H9 (cell line): ENCODE measurements around the gene KIRREL3. TPM values are rescaled to one million over a fixed set of nuclear protein-coding genes. Genes with fewer than 3 reads are reported as not detected.

Source experiments
- DNase-seq: peaks from one replicate; pipeline ENCODE4 v3.0.0-alpha.2; 2017
- H2AFZ ChIP-seq: one replicate; pipeline ENCODE4 v1.6.1; 2013; ENCODE audit warnings: mild to moderate bottlenecking, low read length, control low read depth, moderate library complexity
- H2AK5ac ChIP-seq: 2 replicates; pipeline ENCODE4 v1.6.1; 2013; ENCODE audit warnings: low read length, control low read depth, mixed read lengths; ENCODE audit not compliant: insufficient read length
- H2BK120ac ChIP-seq: one replicate; pipeline ENCODE4 v1.6.1; 2013; ENCODE audit warnings: low read depth, mild to moderate bottlenecking, low read length, control low read depth, inconsistent platforms; ENCODE audit not compliant: poor library complexity, severe bottlenecking
- H2BK12ac ChIP-seq: 2 replicates; pipeline ENCODE4 v1.6.1; 2013; ENCODE audit warnings: low read length, control low read depth, mixed read lengths, low read depth; ENCODE audit not compliant: insufficient read length
- H2BK15ac ChIP-seq: 2 replicates; pipeline ENCODE4 v1.6.1; 2013; ENCODE audit warnings: low read depth, low read length, control low read depth
- H2BK20ac ChIP-seq: one replicate; pipeline ENCODE4 v1.6.1; 2013; ENCODE audit warnings: low read depth, mild to moderate bottlenecking, low read length, control low read depth, inconsistent platforms; ENCODE audit not compliant: poor library complexity, severe bottlenecking
- H2BK5ac ChIP-seq: 2 replicates; pipeline ENCODE4 v1.6.1; 2013; ENCODE audit warnings: low read length, control low read depth, mixed read lengths; ENCODE audit not compliant: insufficient read length
- H3K14ac ChIP-seq: 2 replicates; pipeline ENCODE4 v1.6.1; 2013; ENCODE audit warnings: low read length, control low read depth; ENCODE audit not compliant: insufficient read depth
- H3K18ac ChIP-seq: 2 replicates; pipeline ENCODE4 v1.6.1; 2013; ENCODE audit warnings: low read depth, mild to moderate bottlenecking, mixed read lengths, low read length, control low read depth; ENCODE audit not compliant: insufficient read length
- H3K23ac ChIP-seq: 2 replicates; pipeline ENCODE4 v1.6.1; 2013; ENCODE audit warnings: low read length, control low read depth, mixed read lengths, low read depth; ENCODE audit not compliant: insufficient read length
- H3K23me2 ChIP-seq: 2 replicates; pipeline ENCODE4 v1.6.1; 2013; ENCODE audit warnings: low read depth, mild to moderate bottlenecking, mixed read lengths, low read length, control low read depth; ENCODE audit not compliant: insufficient read length, poor library complexity, severe bottlenecking
- H3K27ac ChIP-seq: 2 replicates; pipeline ENCODE4 v1.5.1; 2013; ENCODE audit warnings: low read length, control low read depth, mixed read lengths, low read depth; ENCODE audit not compliant: insufficient read length
- H3K27me3 ChIP-seq: 2 replicates; pipeline ENCODE4 v1.6.1; 2013; ENCODE audit warnings: low read length, control low read depth, inconsistent platforms; ENCODE audit not compliant: insufficient read depth
- H3K4ac ChIP-seq: 2 replicates; pipeline ENCODE4 v1.6.1; 2013; ENCODE audit warnings: low read depth, mild to moderate bottlenecking, control low read depth, inconsistent platforms, low read length, moderate library complexity
- H3K4me1 ChIP-seq: 2 replicates; pipeline ENCODE4 v1.6.1; 2013; ENCODE audit warnings: low read length, control low read depth, inconsistent platforms; ENCODE audit not compliant: insufficient read depth
- H3K4me2 ChIP-seq: 2 replicates; pipeline ENCODE4 v1.6.1; 2013; ENCODE audit warnings: low read length, control low read depth, mixed read lengths; ENCODE audit not compliant: insufficient read length, insufficient read depth
- H3K56ac ChIP-seq: 2 replicates; pipeline ENCODE4 v1.6.1; 2013; ENCODE audit warnings: low read depth, mild to moderate bottlenecking, mixed read lengths, low read length, control low read depth; ENCODE audit not compliant: insufficient read length
- H3K79me1 ChIP-seq: 2 replicates; pipeline ENCODE4 v1.6.1; 2013; ENCODE audit warnings: low read depth, mild to moderate bottlenecking, moderate library complexity, low read length, control low read depth, inconsistent platforms; ENCODE audit not compliant: insufficient read depth, poor library complexity, severe bottlenecking
- H3K79me2 ChIP-seq: 2 replicates; pipeline ENCODE4 v1.6.1; 2013; ENCODE audit warnings: low read length, control low read depth, inconsistent platforms; ENCODE audit not compliant: insufficient read depth
- H3K9ac ChIP-seq: 2 replicates; pipeline ENCODE4 v1.6.1; 2013; ENCODE audit warnings: low read length, control low read depth, mixed read lengths; ENCODE audit not compliant: insufficient read length; ENCODE audit errors: extremely low read depth
- H3K9me3 ChIP-seq: one replicate; pipeline ENCODE4 v1.6.1; 2013; ENCODE audit warnings: low read depth, low read length, inconsistent platforms; ENCODE audit not compliant: control insufficient read depth
- H3T11ph ChIP-seq: one replicate; pipeline ENCODE4 v1.6.1; 2013; ENCODE audit warnings: mild to moderate bottlenecking, low read length, control low read depth, inconsistent platforms
- H4K20me1 ChIP-seq: one replicate; pipeline ENCODE4 v1.6.1; 2013; ENCODE audit not compliant: control insufficient read depth, insufficient read length, insufficient read depth
- H4K5ac ChIP-seq: 2 replicates; pipeline ENCODE4 v1.6.1; 2013; ENCODE audit warnings: low read depth, mild to moderate bottlenecking, mixed read lengths, low read length, control low read depth; ENCODE audit not compliant: insufficient read length
- H4K8ac ChIP-seq: replicated peaks from 2 replicates; pipeline ENCODE4 v1.6.1; 2013; ENCODE audit warnings: low read length, control low read depth, mixed read lengths, low read depth; ENCODE audit not compliant: insufficient read length
- H4K91ac ChIP-seq: 2 replicates; pipeline ENCODE4 v1.6.1; 2013; ENCODE audit warnings: low read depth, mild to moderate bottlenecking, moderate library complexity, mixed read lengths, low read length, control low read depth; ENCODE audit not compliant: insufficient read length
- H3K27ac Mint-ChIP-seq, 3 experiments: 2 replicates in 2 of 3; 3 replicates in 1 of 3; pipeline ENCODE4 v1.8.0; 2020 to 2021; ENCODE audit warnings: mixed read lengths in 3 of 3, mild to moderate bottlenecking in 1 of 3, moderate library complexity in 1 of 3
- H3K27me3 Mint-ChIP-seq: 2 replicates; pipeline ENCODE4 v1.8.0; 2021; ENCODE audit warnings: low read depth, mild to moderate bottlenecking, moderate library complexity, mixed read lengths
- H3K36me3 Mint-ChIP-seq, 3 experiments: 2 replicates in 2 of 3; 3 replicates in 1 of 3; pipeline ENCODE4 v1.8.0; 2020 to 2021; ENCODE audit warnings: low read depth in 3 of 3, mixed read lengths in 3 of 3; ENCODE audit not compliant: insufficient read depth in 1 of 3
- H3K4me1 Mint-ChIP-seq, 2 experiments: 2 replicates each; pipeline ENCODE4 v1.8.0; 2020; ENCODE audit warnings: mixed read lengths in 2 of 2
- H3K4me3 Mint-ChIP-seq, 2 experiments: 2 replicates in 1 of 2; 3 replicates in 1 of 2; pipeline ENCODE4 v1.8.0; 2020 to 2021; ENCODE audit warnings: mild to moderate bottlenecking in 2 of 2, mixed read lengths in 2 of 2, moderate library complexity in 1 of 2
- H3K9me3 Mint-ChIP-seq, 2 experiments: 2 replicates in 1 of 2; 3 replicates in 1 of 2; pipeline ENCODE4 v1.8.0; 2020; ENCODE audit warnings: mild to moderate bottlenecking in 2 of 2, mixed read lengths in 2 of 2, moderate library complexity in 1 of 2
- WGBS: extraction: QIAGEN DNeasy Blood & Tissue Kit; methylation state at CpG from one replicate; pipeline ENCODE4 v1.1.7; 2013; ENCODE audit warnings: missing lambda C conversion rate, low lambda C conversion rate, mixed read lengths; ENCODE audit not compliant: insufficient read length; ENCODE audit errors: extremely low coverage; 5-methylcytosine and 5-hydroxymethylcytosine counted together
- total RNA-seq: library from RNA; stranded (reverse); gene quantifications from 2 replicates; pipeline ENCODE4 v1.2.1, GENCODE V29; 2021
- TF ChIP-seq, protein P1 (sequence below): fragments of 200-600 bp; sonication (generic); conservative IDR thresholded peaks from 3 replicates; pipeline ENCODE4 v1.8.0; 2021; ENCODE audit warnings: antibody characterized with exemption, mild to moderate bottlenecking

KIRREL3 gene
- total RNA-seq, 1 experiment from 2014 or later: 0.17 TPM

DNA sequence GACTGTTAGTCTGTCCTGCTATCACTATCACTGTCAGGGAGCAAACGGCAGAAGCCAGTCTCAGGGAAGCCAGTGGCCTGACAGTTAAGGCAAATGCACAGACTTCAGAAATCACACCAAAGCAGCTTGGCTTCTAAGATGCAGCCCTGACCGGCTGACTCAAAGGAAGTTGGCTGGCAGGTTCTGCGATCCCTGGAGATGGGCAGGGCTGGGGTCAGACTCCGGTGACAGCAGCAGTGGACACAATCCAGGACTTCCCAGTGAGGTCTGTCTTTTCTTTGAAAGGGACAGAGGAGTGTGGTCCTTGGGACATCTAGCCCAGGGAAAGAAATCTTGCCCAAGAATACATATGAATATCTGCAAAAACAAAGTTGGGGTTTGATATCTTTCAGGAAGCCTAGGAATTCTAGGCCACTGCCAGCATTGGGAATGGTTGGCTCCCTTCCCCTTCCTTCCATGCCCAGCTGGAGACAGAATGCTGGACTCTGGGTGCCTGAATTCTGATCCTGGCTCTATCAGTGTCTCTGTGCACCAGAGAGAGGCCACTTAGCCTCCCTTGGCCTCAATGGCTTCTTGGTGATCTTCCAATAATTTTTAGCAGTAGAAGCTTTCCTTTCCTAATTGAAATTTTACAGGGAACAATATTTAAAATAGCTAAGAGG lies 108.9 kb downstream of the KIRREL3 start:
- Histone ChIP-seq H4K91ac (no peak overlapping the region), H3K4me1 (no peaks in the 10 kb centered on the region; the same call in 1 of the 2 replicates), H2BK20ac (no peak overlapping the region), H2BK5ac (no peak overlapping the region), H3K14ac (peak overlapping the region; percentile 61; the same call in 1 of the 2 replicates), H2BK15ac (no peak overlapping the region), H3T11ph (no peak overlapping the region), H3K18ac (no peak overlapping the region), H3K9me3 (no peaks in the 10 kb centered on the region), H3K27ac (no peak overlapping the region), H3K56ac (no peak overlapping the region), H2BK120ac (no peak overlapping the region), H3K23ac (no peak overlapping the region), H3K79me1 (no peaks in the 10 kb centered on the region), H3K27me3 (no peaks in the 10 kb centered on the region), H3K23me2 (no peaks in the 10 kb centered on the region), H4K5ac (no peak overlapping the region), H2BK12ac (no peak overlapping the region), H3K4ac (no peak overlapping the region), H4K20me1 (no peaks in the 10 kb centered on the region), H2AFZ (no peak overlapping the region), H3K79me2 (no peaks in the 10 kb centered on the region), H3K4me2 (no peak overlapping the region), H3K9ac (no peak overlapping the region), H2AK5ac (no peak overlapping the region), H4K8ac (no peak overlapping the region)
- Mint-ChIP-seq H3K27me3 (peaks cover 1% of the 10 kb centered on the region), H3K9me3 (peaks cover 0 to 8% of the 10 kb centered on the region in 2 experiments; a peak in 4 of 5 replicates), H3K4me1 (peaks cover 29 to 39% of the 10 kb centered on the region in 2 experiments), H3K36me3 (peaks cover 0 to 6% (median 0%) of the 10 kb centered on the region in 3 experiments; a peak in 2 of 7 replicates), H3K4me3 (no peak overlapping the region), H3K27ac (0 out of 7 replicates have a peak overlapping the region, but pooled peaks of 1 of the 3 experiments have one; percentile 15)
- WGBS: no CpG with 5 or more reads among the region's 4 CpGs
- no peak for DNase-seq
- TF ChIP-seq, protein P1, sequence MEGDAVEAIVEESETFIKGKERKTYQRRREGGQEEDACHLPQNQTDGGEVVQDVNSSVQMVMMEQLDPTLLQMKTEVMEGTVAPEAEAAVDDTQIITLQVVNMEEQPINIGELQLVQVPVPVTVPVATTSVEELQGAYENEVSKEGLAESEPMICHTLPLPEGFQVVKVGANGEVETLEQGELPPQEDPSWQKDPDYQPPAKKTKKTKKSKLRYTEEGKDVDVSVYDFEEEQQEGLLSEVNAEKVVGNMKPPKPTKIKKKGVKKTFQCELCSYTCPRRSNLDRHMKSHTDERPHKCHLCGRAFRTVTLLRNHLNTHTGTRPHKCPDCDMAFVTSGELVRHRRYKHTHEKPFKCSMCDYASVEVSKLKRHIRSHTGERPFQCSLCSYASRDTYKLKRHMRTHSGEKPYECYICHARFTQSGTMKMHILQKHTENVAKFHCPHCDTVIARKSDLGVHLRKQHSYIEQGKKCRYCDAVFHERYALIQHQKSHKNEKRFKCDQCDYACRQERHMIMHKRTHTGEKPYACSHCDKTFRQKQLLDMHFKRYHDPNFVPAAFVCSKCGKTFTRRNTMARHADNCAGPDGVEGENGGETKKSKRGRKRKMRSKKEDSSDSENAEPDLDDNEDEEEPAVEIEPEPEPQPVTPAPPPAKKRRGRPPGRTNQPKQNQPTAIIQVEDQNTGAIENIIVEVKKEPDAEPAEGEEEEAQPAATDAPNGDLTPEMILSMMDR: no peak
